ENCODE data around the gene CLDN14.

Gene CLDN14

GRCh38 chr21:36466061-36466511 lies 13.8 kb downstream of the CLDN14 start:
- DNase-seq, result no peak

- DNase-seq, result no peak
These were observed 14.4 kb downstream of the CLDN14 start for GRCh38 chr21:36465478-36465877.

GRCh38 chr21:36464590-36464989 lies 15.3 kb downstream of the CLDN14 start:
- DNase-seq, result no peak

GRCh38 chr21:36463991-36464390 lies 15.9 kb downstream of the CLDN14 start:
- no peak for DNase-seq

GRCh38 chr21:36463204-36463603 lies 16.7 kb downstream of the CLDN14 start:
- DNase-seq, result no peak

GRCh38 chr21:36461918-36462486 lies 17.9 kb downstream of the CLDN14 start:
- DNase-seq, result no peak

- no peak for DNase-seq
These were observed 18.5 kb downstream of the CLDN14 start for GRCh38 chr21:36461277-36461917.

- DNase-seq, result no peak
These were observed 19.1 kb downstream of the CLDN14 start for GRCh38 chr21:36460866-36461265.

- no peak for DNase-seq
These were observed 20.8 kb downstream of the CLDN14 start for GRCh38 chr21:36459098-36459497.

GRCh38 chr21:36456729-36457414 lies 23.1 kb downstream of the CLDN14 start:
- no peak for DNase-seq

GRCh38 chr21:36454706-36455105 lies 25.2 kb downstream of the CLDN14 start:
- no peak for DNase-seq

GRCh38 chr21:36454093-36454531 lies 25.8 kb downstream of the CLDN14 start:
- no peak for DNase-seq

GRCh38 chr21:36452281-36452825 lies 27.6 kb downstream of the CLDN14 start:
- no peak for DNase-seq

- no peak for DNase-seq
These were observed 28.4 kb downstream of the CLDN14 start for GRCh38 chr21:36451506-36451905.

GRCh38 chr21:36450511-36450910 lies 29.4 kb downstream of the CLDN14 start:
- DNase-seq, result no peak

- DNase-seq, result no peak
These were observed 33.6 kb downstream of the CLDN14 start for GRCh38 chr21:36446301-36446700.

GRCh38 chr21:36441715-36442114 lies 38.2 kb downstream of the CLDN14 start:
- no peak for DNase-seq

GRCh38 chr21:36437745-36438128 lies 42.2 kb downstream of the CLDN14 start:
- no peak for DNase-seq

- no peak for DNase-seq
These were observed 42.8 kb downstream of the CLDN14 start for GRCh38 chr21:36436829-36437744.

GRCh38 chr21:36434144-36434543 lies 45.8 kb downstream of the CLDN14 start:
- DNase-seq, result no peak

GRCh38 chr21:36433059-36433709 lies 46.7 kb downstream of the CLDN14 start:
- no peak for DNase-seq

GRCh38 chr21:36431252-36431651 lies 48.7 kb downstream of the CLDN14 start:
- DNase-seq, result no peak
